Neural cell (in vitro differentiated cells): ENCODE measurements around the gene GOLGA6L22.
"Not testable (repeated sequence)": the region's sequence is repeated elsewhere in the genome, so short reads cannot be mapped to it uniquely, and the experiment has no call there.

Experiments used
- EZH2 ChIP-seq: fragments of 200-600, 300-800 bp; shearing (Covaris generic), sonication (generic); IDR thresholded peaks from 2 replicates; pipeline ENCODE4 v1.6.1; 2014; ENCODE audit warnings: antibody characterized with exemption, low read length, borderline replicate concordance, mild to moderate bottlenecking; ENCODE audit not compliant: insufficient read depth, poor library complexity, severe bottlenecking
- POLR2AphosphoS5 ChIP-seq: IDR thresholded peaks from 2 replicates; pipeline ENCODE4 v1.6.1; 2012
- RAD21 ChIP-seq: fragments of 450-650 bp; conservative IDR thresholded peaks from 2 replicates; pipeline ENCODE4 v1.6.1; 2014; ENCODE audit warnings: antibody characterized with exemption, mild to moderate bottlenecking, moderate library complexity
- SMC3 ChIP-seq: fragments of 450-650 bp; conservative IDR thresholded peaks from 2 replicates; pipeline ENCODE4 v1.6.1; 2014; ENCODE audit warnings: antibody characterized with exemption, mild to moderate bottlenecking, moderate library complexity; ENCODE audit not compliant: poor library complexity
- TAF1 ChIP-seq: IDR thresholded peaks from 2 replicates; pipeline ENCODE4 v1.6.1; 2012; ENCODE audit warnings: low read depth
- TF ChIP-seq, protein P1 (sequence below): fragments of 450-650 bp; IDR thresholded peaks from 2 replicates; pipeline ENCODE4 v1.5.1; 2014; ENCODE audit warnings: antibody characterized with exemption, mild to moderate bottlenecking, moderate library complexity; ENCODE audit not compliant: poor library complexity, severe bottlenecking
- TF ChIP-seq, protein P2 (sequence below): IDR thresholded peaks from 2 replicates; pipeline ENCODE4 v1.6.1; 2012; ENCODE audit warnings: borderline replicate concordance

DNA sequence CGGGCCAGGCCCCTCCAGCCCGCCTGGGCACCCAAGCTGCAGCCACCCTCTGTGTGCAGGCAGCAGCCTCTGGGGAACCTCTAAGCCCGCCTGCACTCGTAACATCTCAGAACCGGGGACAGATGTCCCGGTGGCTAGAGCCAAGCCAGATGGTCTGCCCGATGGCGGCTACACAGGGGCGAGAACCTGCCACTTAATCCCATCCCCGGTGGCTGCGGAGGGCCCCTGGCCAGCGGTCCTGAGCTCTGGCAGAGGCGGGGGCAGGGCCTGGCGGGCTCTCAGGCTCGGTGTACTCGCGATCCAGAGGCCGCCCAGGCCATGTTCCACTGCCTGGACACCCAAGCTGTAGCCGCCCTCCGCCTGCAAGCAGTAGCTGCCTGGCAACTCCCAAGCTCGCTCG is 40.9 kb upstream of the GOLGA6L22 start:
- TF ChIP-seq, protein P1, sequence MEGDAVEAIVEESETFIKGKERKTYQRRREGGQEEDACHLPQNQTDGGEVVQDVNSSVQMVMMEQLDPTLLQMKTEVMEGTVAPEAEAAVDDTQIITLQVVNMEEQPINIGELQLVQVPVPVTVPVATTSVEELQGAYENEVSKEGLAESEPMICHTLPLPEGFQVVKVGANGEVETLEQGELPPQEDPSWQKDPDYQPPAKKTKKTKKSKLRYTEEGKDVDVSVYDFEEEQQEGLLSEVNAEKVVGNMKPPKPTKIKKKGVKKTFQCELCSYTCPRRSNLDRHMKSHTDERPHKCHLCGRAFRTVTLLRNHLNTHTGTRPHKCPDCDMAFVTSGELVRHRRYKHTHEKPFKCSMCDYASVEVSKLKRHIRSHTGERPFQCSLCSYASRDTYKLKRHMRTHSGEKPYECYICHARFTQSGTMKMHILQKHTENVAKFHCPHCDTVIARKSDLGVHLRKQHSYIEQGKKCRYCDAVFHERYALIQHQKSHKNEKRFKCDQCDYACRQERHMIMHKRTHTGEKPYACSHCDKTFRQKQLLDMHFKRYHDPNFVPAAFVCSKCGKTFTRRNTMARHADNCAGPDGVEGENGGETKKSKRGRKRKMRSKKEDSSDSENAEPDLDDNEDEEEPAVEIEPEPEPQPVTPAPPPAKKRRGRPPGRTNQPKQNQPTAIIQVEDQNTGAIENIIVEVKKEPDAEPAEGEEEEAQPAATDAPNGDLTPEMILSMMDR = not testable (repeated sequence)
- TF ChIP-seq EZH2, POLR2AphosphoS5, SMC3, RAD21, TAF1: not testable (repeated sequence)
- TF ChIP-seq, protein P2, sequence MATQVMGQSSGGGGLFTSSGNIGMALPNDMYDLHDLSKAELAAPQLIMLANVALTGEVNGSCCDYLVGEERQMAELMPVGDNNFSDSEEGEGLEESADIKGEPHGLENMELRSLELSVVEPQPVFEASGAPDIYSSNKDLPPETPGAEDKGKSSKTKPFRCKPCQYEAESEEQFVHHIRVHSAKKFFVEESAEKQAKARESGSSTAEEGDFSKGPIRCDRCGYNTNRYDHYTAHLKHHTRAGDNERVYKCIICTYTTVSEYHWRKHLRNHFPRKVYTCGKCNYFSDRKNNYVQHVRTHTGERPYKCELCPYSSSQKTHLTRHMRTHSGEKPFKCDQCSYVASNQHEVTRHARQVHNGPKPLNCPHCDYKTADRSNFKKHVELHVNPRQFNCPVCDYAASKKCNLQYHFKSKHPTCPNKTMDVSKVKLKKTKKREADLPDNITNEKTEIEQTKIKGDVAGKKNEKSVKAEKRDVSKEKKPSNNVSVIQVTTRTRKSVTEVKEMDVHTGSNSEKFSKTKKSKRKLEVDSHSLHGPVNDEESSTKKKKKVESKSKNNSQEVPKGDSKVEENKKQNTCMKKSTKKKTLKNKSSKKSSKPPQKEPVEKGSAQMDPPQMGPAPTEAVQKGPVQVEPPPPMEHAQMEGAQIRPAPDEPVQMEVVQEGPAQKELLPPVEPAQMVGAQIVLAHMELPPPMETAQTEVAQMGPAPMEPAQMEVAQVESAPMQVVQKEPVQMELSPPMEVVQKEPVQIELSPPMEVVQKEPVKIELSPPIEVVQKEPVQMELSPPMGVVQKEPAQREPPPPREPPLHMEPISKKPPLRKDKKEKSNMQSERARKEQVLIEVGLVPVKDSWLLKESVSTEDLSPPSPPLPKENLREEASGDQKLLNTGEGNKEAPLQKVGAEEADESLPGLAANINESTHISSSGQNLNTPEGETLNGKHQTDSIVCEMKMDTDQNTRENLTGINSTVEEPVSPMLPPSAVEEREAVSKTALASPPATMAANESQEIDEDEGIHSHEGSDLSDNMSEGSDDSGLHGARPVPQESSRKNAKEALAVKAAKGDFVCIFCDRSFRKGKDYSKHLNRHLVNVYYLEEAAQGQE = not testable (repeated sequence)
